ENCODE data around the gene WWOX. TPM values are rescaled to one million over a fixed set of nuclear protein-coding genes. Genes with fewer than 3 reads are reported as not detected.

The WWOX gene
- total and polyA plus RNA-seq, 2 of the 8 experiments (the other 6 are each of a cell fraction or from before 2014, with no cell fraction given): 5.4 to 16.7 TPM

- WGBS, 2 experiments (ENCODE audit: extremely low coverage in 1 of 2, insufficient coverage in 1 of 2, insufficient read length in 1 of 2, insufficient replicate concordance in 2 of 2, low coverage in 1 of 2, low lambda C conversion rate in 2 of 2, missing lambda C conversion rate in 1 of 2): 77% methylated on average over 6 of the region's 6 CpGs; no CpG with 5 or more reads in 1 of the 2 experiments
- Histone ChIP-seq H2AFZ (ENCODE audit: low read length) (no peak overlapping the region), H3K4me2 (ENCODE audit: insufficient read depth in 1 of 2, low read depth in 2 of 2, low read length in 2 of 2) (peak overlapping the region in 1 of 2 experiments; percentile 6; a peak in 1 of 4 replicates)
Observed at GRCh38 chr16:78325468-78326352, 226.3 kb downstream of the WWOX start.

More at GRCh38 chr16:78325468-78326352, 226.3 kb downstream of the WWOX start:
- no peak overlapping the region for H2BK15ac ChIP-seq (ENCODE audit: low read length)
- H3K18ac ChIP-seq (ENCODE audit: extremely low read depth, low read length): no peak overlapping the region
- peaks cover 2 to 18% (median 13%) of the 10 kb centered on the region in 4 experiments; a peak in 4 of 7 replicates for H3K4me1 ChIP-seq (replicated peaks in 1 of 4; ENCODE audit: control insufficient read depth in 3 of 4, insufficient read depth in 4 of 4, low read length in 3 of 4)
- H2AK5ac ChIP-seq (ENCODE audit: low read depth, low read length): no peak overlapping the region
- H3K23ac ChIP-seq (ENCODE audit: insufficient read length): no peak overlapping the region
- no peak overlapping the region for H4K91ac ChIP-seq (replicated peaks; ENCODE audit: insufficient read length, low read length)
- H2BK120ac ChIP-seq (replicated peaks; ENCODE audit: low read depth, low read length): no peak overlapping the region
- H3K23me2 ChIP-seq (ENCODE audit: low read depth, low read length): no peaks in the 10 kb centered on the region
- H3K36me3 ChIP-seq (ENCODE audit: control insufficient read depth in 2 of 4, insufficient read depth in 4 of 4, low read length in 3 of 4): no peaks in the 10 kb centered on the region
- no peak overlapping the region for H2BK12ac ChIP-seq (ENCODE audit: low read depth, low read length)
- no peaks in the 10 kb centered on the region for H3K27me3 ChIP-seq (replicated peaks in 1 of 4; ENCODE audit: control insufficient read depth in 3 of 4, extremely low read depth in 1 of 4, insufficient read depth in 3 of 4, low read length in 3 of 4)
- no peak overlapping the region; the same call in 1 of the 2 replicates for H2BK5ac ChIP-seq (ENCODE audit: low read depth, low read length)
- H3K9ac ChIP-seq (replicated peaks in 1 of 4; ENCODE audit: extremely low read depth in 1 of 4, low read depth in 3 of 4, low read length in 3 of 4): no peak overlapping the region
- no peak overlapping the region for H3K14ac ChIP-seq (ENCODE audit: insufficient read length)
- no peak overlapping the region for H3K27ac ChIP-seq (ENCODE audit: low read depth, low read length)
- H3K4ac ChIP-seq (replicated peaks; ENCODE audit: insufficient read length, low read depth, low read length): no peak overlapping the region
- no peak for DNase-seq (ENCODE audit: low read depth in 1 of 2, low spot score in 2 of 2)
- no peak for FAIRE-seq
- H3K79me1 ChIP-seq (ENCODE audit: low read depth, low read length): no peaks in the 10 kb centered on the region
- H4K5ac ChIP-seq (ENCODE audit: insufficient read length, low read depth, low read length): no peak overlapping the region
- TF ChIP-seq YY1 (IDR thresholded peaks at IDR 0.05; ENCODE audit: low read depth, low read length) (no peak), NANOG (IDR thresholded peaks at IDR 0.05; ENCODE audit: insufficient read depth, low read depth, low read length, poor library complexity, severe bottlenecking) (no peak), RBBP5 (IDR thresholded peaks at IDR 0.05; ENCODE audit: borderline replicate concordance, low read depth, low read length) (no peak)
- no peak overlapping the region for H3K56ac ChIP-seq (replicated peaks; ENCODE audit: insufficient read length, low read depth, low read length)
- H3K79me2 ChIP-seq (ENCODE audit: control insufficient read depth in 1 of 2, insufficient read depth in 2 of 2, low read length in 2 of 2): no peaks in the 10 kb centered on the region
- ChIA-PET CTCF (ENCODE audit: partially characterized antibody) (interaction anchor here (0.5 to 1.2 kb wide), 6 partner anchors 27 to 110 kb away, joined by 3 to 4 read pairs (median 3); no protein-coding TSS in a partner anchor), POLR2A (ENCODE audit: partially characterized antibody) (no interaction called here)
- no peaks in the 10 kb centered on the region for H4K20me1 ChIP-seq (replicated peaks in 1 of 2; ENCODE audit: control insufficient read depth in 1 of 2, insufficient read depth in 2 of 2, low read length in 2 of 2)
- H3K4me3 ChIP-seq (ENCODE audit: extremely low read depth in 1 of 4, insufficient read depth in 2 of 4, low read depth in 3 of 4, low read length in 4 of 4): no peak overlapping the region
- no peaks in the 10 kb centered on the region for H3K9me3 ChIP-seq (ENCODE audit: insufficient read depth in 2 of 2, low read depth in 1 of 2, low read length in 1 of 2)
- H2BK20ac ChIP-seq (ENCODE audit: low read length): 0 out of 2 replicates have a peak overlapping the region, but pooled peaks have one; percentile 25
- no peak overlapping the region for H4K8ac ChIP-seq (ENCODE audit: extremely low read depth, insufficient read depth, low read length)

Data from H1 (cell line).